ENCODE measurements around the gene CAPZA3. TPM values are rescaled to one million over a fixed set of nuclear protein-coding genes. Genes with fewer than 3 reads are reported as not detected.

CAPZA3 gene
- total and polyA plus RNA-seq, 2 donors (not counting 1 experiment from before 2014, with no cell fraction given) = not detected

DNA sequence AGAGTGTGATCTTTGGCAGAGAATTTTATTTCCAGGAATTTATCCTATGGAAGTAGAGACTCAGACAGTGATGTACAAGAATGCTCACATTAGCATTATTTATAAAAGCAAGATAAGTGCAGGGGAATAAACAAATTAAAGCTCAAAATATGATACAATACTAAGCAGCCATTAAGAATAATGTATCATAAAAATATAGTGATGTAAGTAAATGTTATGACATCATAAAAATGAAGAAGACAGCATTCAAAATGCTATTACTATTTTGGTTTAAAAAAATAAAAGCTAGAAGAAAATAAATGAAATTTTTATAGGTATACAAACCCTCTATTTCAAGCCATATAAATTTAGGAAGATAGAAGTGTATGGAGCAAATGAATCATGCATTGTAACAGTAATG lies 17.2 kb upstream of the CAPZA3 start:
- Histone ChIP-seq H3K4me1 (ENCODE audit: control insufficient read depth in 2 of 2, insufficient read depth in 2 of 2, low read length in 2 of 2) (no peaks in the 10 kb centered on the region), H4K20me1 (ENCODE audit: control insufficient read depth, insufficient read depth, low read length, poor library complexity, severe bottlenecking) (no peaks in the 10 kb centered on the region), H3K36me3 (replicated peaks in 1 of 2; ENCODE audit: control extremely low read depth in 1 of 2, control insufficient read depth in 1 of 2, extremely low read depth in 1 of 2, insufficient read depth in 2 of 2, low read length in 1 of 2) (no peaks in the 10 kb centered on the region), H3K9ac (ENCODE audit: low read length) (no peak overlapping the region), H3K9me3 (ENCODE audit: control extremely low read depth in 1 of 3, control insufficient read depth in 2 of 3, insufficient read depth in 1 of 3, low read length in 2 of 3) (no peaks in the 10 kb centered on the region), H2AFZ (ENCODE audit: insufficient read depth, low read depth, low read length, poor library complexity, severe bottlenecking) (no peak overlapping the region), H3K4me2 (replicated peaks; ENCODE audit: low read depth, low read length, poor library complexity, severe bottlenecking) (no peak overlapping the region), H3K27ac (ENCODE audit: low read length in 2 of 2) (no peak overlapping the region), H3K4me3 (ENCODE audit: control extremely low read depth in 1 of 5, extremely low read depth in 1 of 5, insufficient read depth in 1 of 5, low read depth in 2 of 5, low read length in 4 of 5) (no peak overlapping the region), H3K27me3 (replicated peaks in 1 of 4; ENCODE audit: control extremely low read depth in 1 of 4, control insufficient read depth in 3 of 4, insufficient read depth in 4 of 4, low read length in 3 of 4) (no peaks in the 10 kb centered on the region), H3K79me2 (ENCODE audit: control insufficient read depth, insufficient read depth, low read length) (no peaks in the 10 kb centered on the region)
- DNase-seq (no peak), ATAC-seq (ENCODE audit: low read depth) (no peak)
- no peak for TF ChIP-seq EZH2 (IDR thresholded peaks at IDR 0.05; ENCODE audit: borderline replicate concordance, insufficient read depth, low read depth, low read length, poor library complexity, severe bottlenecking)
- TF ChIP-seq, protein P1, sequence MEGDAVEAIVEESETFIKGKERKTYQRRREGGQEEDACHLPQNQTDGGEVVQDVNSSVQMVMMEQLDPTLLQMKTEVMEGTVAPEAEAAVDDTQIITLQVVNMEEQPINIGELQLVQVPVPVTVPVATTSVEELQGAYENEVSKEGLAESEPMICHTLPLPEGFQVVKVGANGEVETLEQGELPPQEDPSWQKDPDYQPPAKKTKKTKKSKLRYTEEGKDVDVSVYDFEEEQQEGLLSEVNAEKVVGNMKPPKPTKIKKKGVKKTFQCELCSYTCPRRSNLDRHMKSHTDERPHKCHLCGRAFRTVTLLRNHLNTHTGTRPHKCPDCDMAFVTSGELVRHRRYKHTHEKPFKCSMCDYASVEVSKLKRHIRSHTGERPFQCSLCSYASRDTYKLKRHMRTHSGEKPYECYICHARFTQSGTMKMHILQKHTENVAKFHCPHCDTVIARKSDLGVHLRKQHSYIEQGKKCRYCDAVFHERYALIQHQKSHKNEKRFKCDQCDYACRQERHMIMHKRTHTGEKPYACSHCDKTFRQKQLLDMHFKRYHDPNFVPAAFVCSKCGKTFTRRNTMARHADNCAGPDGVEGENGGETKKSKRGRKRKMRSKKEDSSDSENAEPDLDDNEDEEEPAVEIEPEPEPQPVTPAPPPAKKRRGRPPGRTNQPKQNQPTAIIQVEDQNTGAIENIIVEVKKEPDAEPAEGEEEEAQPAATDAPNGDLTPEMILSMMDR (IDR thresholded peaks at IDR 0.05) = no peak
- CTCF ChIA-PET = no interaction called here
- intact Hi-C loops (cut with micrococcal nuclease) = no loop called here
- Mint-ChIP-seq H3K4me3 (no peak overlapping the region), H3K9me3 (ENCODE audit: insufficient read depth) (peaks cover 9% of the 10 kb centered on the region), H3K27me3 (no peaks in the 10 kb centered on the region), H3K4me1 (no peaks in the 10 kb centered on the region), H3K27ac (no peak overlapping the region)
- POLR2A ChIA-PET = no interaction called here

DNA sequence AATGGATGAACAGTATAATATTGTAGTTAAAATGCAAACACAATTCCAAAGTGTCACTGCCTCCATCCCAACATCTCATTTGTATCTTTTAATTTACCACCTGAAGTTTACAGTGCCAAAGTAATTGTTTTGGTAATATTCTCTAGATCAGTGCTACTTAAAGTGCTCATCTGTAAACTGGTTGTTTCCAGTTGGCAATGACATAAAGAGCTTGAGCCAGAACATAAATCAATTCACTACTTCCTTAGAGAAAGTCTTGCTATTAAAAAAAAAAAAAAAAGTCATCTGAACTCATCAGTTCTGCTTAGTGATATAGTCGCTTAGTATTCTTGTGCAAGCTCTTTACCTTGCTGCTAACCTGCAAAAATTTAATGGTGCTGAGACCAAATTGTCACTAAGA lies 16.5 kb upstream of the CAPZA3 start:
- H3K27me3 Mint-ChIP-seq = no peaks in the 10 kb centered on the region
- Histone ChIP-seq H3K9ac (ENCODE audit: low read length) (no peak overlapping the region), H3K27me3 (replicated peaks in 1 of 4; ENCODE audit: control extremely low read depth in 1 of 4, control insufficient read depth in 3 of 4, insufficient read depth in 4 of 4, low read length in 3 of 4) (no peaks in the 10 kb centered on the region), H3K4me1 (ENCODE audit: control insufficient read depth in 2 of 2, insufficient read depth in 2 of 2, low read length in 2 of 2) (no peaks in the 10 kb centered on the region), H3K36me3 (replicated peaks in 1 of 2; ENCODE audit: control extremely low read depth in 1 of 2, control insufficient read depth in 1 of 2, extremely low read depth in 1 of 2, insufficient read depth in 2 of 2, low read length in 1 of 2) (no peaks in the 10 kb centered on the region), H2AFZ (ENCODE audit: insufficient read depth, low read depth, low read length, poor library complexity, severe bottlenecking) (no peak overlapping the region), H3K79me2 (ENCODE audit: control insufficient read depth, insufficient read depth, low read length) (no peaks in the 10 kb centered on the region), H3K27ac (ENCODE audit: low read length in 2 of 2) (no peak overlapping the region), H3K4me2 (replicated peaks; ENCODE audit: low read depth, low read length, poor library complexity, severe bottlenecking) (no peak overlapping the region), H4K20me1 (ENCODE audit: control insufficient read depth, insufficient read depth, low read length, poor library complexity, severe bottlenecking) (no peaks in the 10 kb centered on the region), H3K9me3 (ENCODE audit: control extremely low read depth in 1 of 3, control insufficient read depth in 2 of 3, insufficient read depth in 1 of 3, low read length in 2 of 3) (no peaks in the 10 kb centered on the region), H3K4me3 (ENCODE audit: control extremely low read depth in 1 of 5, extremely low read depth in 1 of 5, insufficient read depth in 1 of 5, low read depth in 2 of 5, low read length in 4 of 5) (no peak overlapping the region)
- H3K9me3 Mint-ChIP-seq (ENCODE audit: insufficient read depth) = peaks cover 9% of the 10 kb centered on the region
- ATAC-seq (ENCODE audit: low read depth) = no peak
- no peak overlapping the region for H3K4me3 Mint-ChIP-seq
- POLR2A ChIA-PET = no interaction called here
- H3K4me1 Mint-ChIP-seq = no peaks in the 10 kb centered on the region
- no CpG with 5 or more reads among the region's 1 CpG for WGBS (ENCODE audit: insufficient coverage)
- CTCF ChIA-PET = no interaction called here
- H3K27ac Mint-ChIP-seq = no peak overlapping the region
- intact Hi-C loops (cut with micrococcal nuclease) = no loop called here
- TF ChIP-seq EZH2 (IDR thresholded peaks at IDR 0.05; ENCODE audit: borderline replicate concordance, insufficient read depth, low read depth, low read length, poor library complexity, severe bottlenecking) = no peak
- TF ChIP-seq, protein P1 (IDR thresholded peaks at IDR 0.05) = no peak
- DNase-seq = no peak
